ENCODE measurements around the gene NFIB.

The NFIB gene

DNA sequence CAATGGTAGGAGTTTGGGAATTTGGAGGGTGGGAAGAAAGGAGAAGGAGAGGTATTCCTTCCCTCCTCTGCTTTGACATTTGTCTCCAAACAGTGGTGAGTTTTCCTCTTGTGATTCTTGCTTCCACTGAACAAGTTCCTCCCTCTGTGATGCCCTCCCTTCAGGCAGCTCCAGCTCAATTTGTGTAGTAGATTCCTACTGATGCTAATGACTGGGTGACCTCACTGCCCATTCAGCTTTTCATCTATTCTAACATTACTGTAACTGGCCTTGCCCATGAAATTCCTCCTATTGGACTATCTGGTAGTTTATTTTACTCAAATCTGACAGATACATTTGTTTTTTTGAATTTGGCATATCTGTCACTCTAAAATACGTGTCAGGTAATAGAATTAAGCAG lies 121.4 kb downstream of the NFIB start:
- no peak for DNase-seq (ENCODE audit: low spot score)
- FAIRE-seq = no peak

DNA sequence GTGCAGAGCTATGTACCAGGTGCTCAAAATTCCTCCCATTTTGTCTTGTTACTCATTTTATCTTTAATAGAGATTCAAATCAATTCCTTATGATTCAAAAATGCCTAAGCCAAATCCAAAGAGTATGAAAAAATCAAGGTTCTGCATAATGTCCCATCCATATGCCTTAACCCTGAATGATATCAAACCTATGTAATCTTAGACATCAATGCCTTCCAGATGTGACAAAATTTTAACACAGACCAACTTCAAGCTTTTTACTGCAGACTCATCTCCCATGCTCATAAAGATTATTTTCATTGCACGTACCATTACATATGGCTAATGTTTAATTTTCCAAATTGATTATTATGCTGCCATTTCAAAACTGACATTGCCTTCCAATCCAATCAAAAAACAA lies 122.4 kb downstream of the NFIB start:
- DNase-seq (ENCODE audit: low spot score) (no peak), FAIRE-seq (no peak)

DNA sequence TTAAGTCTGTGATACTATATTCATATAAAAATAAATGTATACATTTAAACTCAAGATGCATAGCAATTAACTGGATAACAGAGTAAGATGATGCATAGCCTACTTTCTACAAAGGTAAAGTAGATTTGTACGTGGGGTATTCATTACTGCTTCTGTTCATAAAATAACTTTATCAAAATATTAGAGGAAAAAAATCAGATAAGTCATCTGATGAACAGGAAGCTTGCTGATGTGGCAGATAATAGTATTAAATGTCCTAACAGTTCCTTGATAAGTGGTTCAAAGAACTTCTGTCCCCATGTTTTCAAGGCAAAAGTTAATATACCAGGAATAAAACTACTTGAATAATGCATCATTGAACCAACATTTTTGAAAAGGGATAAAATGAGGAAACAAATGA lies 123.7 kb downstream of the NFIB start:
- no peak for FAIRE-seq
- no peak for DNase-seq (ENCODE audit: low spot score)

DNA sequence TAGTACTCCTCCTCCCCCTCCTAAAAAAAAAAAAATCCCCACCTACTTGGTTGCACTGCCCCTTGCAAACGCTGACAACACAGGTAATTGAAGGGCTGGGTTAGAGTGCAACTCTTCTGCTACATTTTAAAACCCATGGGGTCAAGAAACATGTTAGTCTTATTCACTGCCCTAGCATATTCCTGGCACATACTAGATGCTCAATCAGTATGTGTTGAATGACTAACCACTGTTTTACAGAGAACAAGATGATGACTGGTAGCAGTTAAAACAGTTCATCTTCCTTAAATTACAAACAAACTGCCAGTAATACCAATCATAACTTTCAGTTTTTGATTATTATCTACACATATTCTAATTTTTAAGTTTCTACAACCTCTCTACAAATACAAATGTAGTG lies 124.4 kb downstream of the NFIB start:
- FAIRE-seq (no peak), DNase-seq (ENCODE audit: low spot score) (no peak)

DNA sequence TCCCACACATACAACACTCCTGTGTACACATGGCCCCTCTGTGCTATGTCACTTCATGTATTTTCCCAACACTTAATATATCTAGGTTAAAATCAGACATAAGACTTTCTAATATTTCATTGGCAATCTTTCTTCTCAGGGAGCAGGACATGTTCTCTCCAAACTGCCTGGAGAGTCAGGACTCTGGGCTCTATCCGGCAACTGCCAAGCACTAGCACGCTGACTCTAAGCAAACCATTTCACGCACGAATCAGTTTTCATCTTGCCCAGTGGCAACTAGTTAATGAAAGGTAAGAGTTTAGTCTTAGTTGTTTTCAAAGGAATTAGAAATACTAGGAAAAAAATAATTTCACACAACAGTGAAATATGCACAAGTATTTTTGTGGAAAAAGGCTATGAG lies 124.8 kb downstream of the NFIB start:
- DNase-seq (ENCODE audit: low spot score) = no peak
- no peak for FAIRE-seq

DNA sequence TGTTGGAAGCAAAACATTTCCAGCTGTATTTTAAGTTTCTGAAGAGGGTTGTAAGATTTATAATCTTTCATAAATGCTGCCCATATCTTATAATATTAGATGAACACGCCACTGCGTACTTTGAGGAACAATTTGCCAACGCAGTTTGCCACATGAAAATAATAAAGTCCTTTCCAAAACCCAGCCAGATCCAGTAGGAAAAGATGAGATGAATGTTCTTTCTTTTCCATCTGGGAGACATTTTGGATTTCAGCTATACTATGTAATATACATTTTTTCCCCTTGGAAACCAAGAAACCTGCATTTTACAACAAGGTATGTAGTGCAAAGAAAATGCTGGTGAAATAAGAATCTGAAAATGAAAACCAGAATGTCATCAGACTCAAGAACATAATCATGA lies 125.4 kb downstream of the NFIB start:
- DNase-seq (ENCODE audit: low spot score) (no peak), FAIRE-seq (no peak)

DNA sequence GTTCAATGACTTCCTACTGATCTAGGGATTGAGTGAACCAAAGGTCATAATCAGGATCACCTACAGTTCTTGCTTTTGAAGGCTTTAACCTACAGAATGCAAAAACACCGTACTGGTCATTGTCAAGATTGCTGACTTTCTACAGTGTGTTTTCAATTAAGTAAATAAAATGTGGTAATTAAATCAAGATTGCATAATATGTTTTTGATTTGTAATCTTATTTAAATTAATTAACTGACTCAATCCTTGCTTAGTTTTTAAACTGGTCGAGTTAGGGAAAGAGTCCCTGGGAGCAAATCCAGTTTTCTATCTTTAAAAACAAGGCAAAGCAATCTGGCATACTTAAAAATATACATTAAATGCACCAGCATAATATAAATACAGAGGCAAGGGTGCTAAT lies 125.9 kb downstream of the NFIB start:
- FAIRE-seq (no peak), DNase-seq (ENCODE audit: low spot score) (no peak)

DNA sequence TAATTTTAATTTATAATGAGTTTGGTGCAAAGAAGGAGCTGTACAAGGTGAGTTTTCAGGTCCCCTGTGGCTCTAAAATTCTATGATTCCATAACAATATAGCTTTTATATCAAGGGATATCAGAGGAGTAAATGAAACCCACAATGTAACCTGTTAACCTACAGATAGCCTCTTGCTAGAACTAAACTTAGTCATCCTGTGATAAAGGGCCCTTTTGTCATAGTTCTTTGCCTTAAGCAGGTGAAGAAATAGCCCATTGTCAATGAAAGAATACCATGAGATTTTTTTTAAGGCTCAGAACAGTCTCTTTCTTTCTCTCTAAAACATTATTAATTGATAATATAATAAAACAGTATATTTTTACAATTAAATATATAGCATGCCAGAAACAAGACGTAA lies 127.8 kb downstream of the NFIB start:
- no peak for DNase-seq (ENCODE audit: low spot score)

DNA sequence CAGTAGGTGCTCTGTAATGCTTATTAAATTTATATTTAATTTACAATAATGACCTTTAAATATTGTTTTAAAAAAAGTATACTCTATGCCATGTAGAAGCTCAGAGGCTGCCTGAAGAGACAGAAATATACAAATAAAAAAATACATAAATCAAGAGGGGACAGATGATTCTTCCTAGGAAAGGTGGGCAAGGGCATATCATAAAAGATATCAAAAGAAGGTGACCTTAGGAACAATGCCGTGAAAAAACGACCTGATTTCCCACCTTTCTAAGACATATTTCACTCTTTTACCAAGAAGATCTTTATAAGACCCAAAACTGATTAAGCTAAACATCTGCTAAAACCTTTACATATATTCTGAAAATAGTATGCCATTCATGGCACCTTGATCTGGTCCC lies 128.9 kb downstream of the NFIB start:
- FAIRE-seq = no peak
- no peak for DNase-seq (ENCODE audit: low spot score)

More for the DNA sequence above, 127.8 kb downstream of the NFIB start:
- no peak for FAIRE-seq

DNA sequence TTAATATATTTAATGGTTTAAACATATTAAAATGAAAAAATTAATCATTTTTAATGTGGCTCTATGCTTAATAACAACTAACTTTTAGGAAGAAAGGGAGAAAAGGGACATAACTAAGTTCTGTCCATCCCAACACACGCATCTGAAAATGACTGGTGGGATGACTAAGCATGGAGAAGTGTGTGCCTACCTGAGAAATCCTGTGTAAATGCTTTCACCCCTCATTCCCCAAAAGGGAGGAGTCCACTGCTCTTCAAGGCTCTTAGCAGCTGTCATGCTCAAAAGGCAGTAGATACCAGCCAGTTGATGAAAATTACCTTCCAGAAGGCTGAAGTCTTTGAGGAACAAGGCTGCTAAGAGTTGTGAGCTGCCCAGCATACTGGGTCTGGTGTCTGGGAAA lies 130.9 kb downstream of the NFIB start:
- DNase-seq (ENCODE audit: low spot score) (no peak), FAIRE-seq (no peak)

DNA sequence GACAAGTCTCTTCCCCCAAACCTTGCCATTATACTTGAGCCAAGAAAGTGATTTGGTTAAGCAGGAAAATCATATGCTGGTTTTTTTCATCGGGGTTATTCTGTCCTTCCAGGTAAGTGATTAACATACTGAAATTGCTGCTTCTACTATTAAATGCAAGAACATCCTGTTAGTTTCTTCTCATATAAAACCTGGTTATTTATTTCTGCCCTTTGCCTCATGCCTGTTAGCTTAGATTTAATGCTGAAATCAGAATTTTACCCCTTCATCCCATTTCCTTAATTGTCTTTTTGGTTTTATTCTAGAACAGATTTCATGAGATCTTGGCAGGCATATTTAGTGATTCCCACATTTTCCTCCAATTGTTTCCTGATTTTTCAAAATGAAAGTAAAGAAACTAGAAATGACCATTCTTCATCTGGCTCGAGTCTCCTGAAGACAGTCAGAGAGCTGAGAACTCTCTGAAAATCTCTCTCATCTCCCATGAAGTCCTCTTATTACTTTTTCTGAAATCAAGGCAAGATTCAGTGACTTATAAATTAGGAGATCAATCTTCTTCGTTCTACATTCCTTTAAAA lies 132.9 kb downstream of the NFIB start:
- FAIRE-seq = no peak

DNA sequence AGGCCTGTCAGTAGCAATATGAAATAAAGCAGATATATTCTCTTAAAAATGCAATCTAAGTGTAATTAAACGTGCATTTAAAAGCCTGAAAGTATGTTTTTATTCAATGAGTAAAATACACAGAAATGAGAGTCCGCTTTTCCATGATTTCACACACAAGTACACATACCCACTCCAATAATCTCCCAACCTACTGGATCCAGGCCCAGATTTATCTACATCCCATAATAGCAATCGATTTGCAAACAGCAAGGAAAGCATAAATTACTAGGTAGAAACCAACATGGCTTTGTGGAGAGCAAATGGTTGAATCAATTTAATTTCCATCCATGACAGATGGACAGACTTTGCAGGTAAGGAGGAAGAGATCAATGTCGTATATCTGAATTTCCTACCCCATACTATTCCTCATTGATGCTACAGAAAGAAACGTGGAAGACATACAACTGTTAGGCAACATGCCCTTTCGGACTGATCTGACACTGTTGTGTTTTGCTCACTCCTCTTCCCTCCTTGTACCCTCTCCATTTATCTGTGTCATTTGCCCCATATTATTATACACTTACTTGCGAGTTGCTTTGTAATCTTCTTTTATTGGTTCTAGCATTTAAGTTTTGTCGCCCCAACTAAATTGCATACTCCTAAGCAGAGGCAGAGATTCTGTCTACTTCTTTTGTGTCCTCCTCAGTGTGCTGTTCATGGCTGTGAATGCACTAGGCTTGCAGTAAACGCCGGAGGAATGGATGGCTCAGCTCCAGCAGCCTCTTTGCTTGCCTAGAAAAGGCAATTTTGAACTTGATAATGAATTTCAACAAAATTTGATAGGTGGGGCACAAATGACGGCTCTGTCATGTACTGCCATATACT lies 133.6 kb downstream of the NFIB start:
- no peak for DNase-seq (ENCODE audit: low spot score)
- FAIRE-seq = no peak

More for the DNA sequence above, 132.9 kb downstream of the NFIB start:
- DNase-seq (ENCODE audit: low spot score) = no peak

DNA sequence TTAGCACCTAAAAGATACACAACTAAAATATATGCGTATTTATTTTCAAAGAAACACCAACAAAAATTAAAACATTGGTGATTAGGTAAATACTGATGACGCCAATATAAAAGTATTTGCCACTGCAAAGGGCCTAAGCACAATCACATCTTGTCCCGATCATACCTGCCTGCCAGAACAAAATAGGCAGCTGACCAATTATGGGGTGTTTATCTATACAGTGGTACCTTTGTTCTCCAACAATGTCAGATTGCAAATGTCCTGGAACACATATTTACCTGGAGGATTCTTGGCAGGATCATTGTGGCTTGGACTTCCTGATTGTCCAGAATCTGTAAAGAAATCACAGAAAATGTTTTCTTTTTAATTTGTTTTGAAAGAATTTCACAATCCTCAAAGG lies 134.5 kb downstream of the NFIB start:
- no peak for FAIRE-seq

DNA sequence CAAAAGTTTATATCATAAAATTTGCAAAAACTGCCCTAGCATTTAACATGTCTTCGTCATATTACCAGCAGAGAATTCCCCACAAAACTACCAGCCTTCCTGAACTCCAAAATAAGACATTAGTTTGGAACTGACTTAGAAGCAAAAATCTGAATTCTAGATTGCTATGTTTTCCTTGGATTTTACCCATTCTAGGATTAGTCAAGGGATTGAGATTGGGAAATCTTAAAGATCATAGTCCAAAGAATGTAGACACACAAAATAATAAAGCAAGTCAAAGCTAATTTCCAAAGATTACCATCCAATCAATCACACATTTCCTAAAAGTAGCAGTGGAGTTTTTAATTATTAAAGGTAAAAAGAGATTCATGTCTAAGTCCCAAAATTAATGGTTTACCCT lies 138.2 kb downstream of the NFIB start:
- no peak for FAIRE-seq
- no peak for DNase-seq (ENCODE audit: low spot score)

More for the DNA sequence above, 134.5 kb downstream of the NFIB start:
- peak; percentile 20 for DNase-seq (ENCODE audit: low spot score)

DNA sequence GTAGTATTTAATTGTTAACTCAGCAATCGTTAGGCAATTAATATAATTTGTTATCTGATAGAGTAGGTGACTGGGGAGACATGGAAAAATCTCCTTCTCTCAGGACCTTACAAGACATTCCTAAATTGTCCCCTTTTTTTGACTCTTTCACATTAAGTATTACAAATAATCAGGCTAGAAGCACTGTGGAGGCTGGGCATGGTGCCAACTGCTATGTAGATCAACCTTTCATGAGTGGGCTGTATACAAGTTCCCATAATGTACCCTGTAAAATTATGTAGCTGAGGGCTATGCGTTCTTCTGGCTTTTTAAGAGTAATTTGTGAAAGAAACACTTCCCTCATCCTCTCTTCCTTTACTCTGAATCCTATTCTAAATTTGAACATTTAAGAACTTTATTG lies 140.2 kb downstream of the NFIB start:
- no peak for FAIRE-seq

DNA sequence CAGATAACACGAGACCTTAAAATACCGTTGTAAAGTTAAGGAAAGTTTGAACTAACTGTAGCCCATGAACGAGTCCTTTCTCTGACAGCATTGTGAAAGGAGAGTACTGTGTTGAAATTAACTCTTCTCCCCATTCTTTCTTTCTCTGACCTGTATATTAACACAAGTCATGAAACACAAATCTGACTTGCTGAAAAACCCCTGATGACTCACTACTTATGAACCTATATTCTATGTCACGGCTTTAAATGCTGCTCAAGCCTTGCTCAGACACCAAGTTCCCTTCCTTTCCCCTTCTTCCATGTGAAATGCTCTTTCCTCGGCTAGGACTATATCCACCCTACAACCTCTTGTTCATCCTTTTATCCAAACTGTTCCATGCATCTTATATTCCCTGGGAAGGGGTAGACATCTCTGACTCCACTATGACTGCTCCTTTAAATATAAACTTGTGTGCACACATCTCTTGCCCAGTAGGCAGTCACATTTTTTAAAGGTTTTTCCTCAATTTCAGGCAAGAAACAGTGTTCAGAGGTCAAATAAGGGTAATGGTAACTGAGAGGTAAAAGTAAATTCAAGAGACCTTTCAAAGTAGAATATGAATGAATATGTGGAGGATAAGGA lies 142.9 kb downstream of the NFIB start:
- no peak for FAIRE-seq

More for the DNA sequence above, 140.2 kb downstream of the NFIB start:
- no peak for DNase-seq (ENCODE audit: low spot score)

DNA sequence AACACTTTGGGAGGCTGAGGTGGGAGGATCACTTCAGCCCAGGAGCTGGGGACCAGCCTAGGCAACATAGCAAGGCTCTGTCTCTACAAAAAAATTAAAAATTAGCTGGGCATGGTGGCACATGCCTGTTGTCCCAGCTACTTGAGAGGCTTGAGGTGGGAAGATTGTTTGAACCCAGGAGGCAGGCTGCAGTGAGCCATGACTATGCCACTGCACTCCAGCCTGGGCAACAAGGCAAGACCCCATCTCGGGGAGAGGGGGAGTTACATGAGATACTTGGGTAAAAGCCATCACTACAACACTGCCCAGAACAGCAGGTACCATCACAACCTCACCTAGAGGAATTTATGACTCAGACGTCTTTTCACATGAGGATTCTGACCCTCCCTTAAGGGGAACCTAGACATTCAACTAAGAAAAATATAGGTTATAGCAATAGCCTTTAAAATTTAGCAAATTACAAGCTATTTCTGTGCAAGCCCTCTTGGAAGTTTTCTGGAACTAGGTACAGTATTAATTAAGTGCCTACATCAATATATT lies 143.5 kb downstream of the NFIB start:
- DNase-seq (ENCODE audit: low spot score) = no peak
- no peak for FAIRE-seq

More for the DNA sequence above, 142.9 kb downstream of the NFIB start:
- DNase-seq (ENCODE audit: low spot score) = no peak

DNA sequence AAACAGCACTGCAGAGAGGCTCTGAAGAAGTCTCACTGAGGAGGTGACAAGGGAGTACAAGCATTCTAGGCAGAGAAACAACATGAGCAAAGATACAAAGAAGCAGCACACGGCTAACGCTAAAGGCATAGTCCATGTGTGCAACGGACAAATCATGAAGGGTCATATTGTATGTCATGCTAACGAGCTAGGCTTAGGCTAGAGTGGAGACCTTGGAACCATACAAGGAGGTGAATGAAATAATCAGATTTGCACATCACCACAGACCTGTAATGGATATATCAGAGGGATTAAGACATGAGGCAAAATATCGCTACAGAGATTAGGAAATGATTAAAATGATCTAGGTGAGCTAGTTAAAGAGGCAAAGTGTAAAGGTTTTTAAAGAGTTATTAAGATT lies 145.6 kb downstream of the NFIB start:
- FAIRE-seq (no peak), DNase-seq (ENCODE audit: low spot score) (no peak)

DNA sequence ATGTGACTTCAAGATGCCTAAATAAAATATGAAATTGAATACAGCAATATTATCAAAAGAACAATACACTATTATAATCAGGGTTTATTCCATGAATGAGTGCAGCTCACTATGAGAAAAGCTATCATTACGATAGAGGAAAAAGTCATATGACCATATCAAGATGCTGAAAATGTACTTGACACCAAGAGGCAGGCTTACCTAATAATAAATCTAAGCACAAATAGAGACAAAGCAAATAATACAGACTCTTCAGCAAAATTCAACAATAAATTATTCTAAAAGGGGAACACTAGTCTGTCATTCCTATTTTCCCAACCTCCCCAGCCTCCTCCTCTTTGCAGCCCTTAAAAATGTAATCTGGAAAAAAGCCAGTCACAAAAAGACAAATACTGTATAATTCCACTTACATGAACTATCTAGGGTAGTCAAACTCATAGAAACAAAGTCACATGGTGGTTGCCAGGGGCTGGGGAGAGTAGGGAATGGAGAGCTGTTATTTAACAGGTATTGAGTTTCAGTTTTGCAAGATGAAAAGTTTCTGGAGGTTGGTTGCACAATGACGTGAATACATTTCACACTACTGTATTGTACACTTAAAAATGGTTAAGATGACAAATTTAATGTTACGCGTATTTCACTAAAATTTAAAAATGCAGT lies 148.4 kb downstream of the NFIB start:
- FAIRE-seq (no peak), DNase-seq (ENCODE audit: low spot score) (no peak)

DNA sequence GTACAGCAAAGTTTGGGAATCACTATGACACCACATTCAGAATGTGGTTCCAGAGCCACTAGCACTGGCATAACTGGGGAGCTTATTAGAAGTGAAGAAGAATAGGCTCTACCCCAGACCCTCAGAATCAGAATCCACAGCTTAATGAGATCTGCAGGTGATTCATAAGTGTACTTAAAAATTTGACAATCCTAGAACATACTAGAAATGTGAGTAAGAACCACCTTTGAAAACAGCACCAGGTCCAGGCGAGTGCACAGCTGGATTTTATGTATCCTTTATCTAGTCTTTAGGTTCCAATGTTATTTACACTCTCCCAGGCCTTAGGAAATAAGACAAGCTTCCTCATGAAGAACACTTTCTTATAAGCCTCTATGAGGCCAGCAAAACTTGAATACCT lies 149.0 kb downstream of the NFIB start:
- FAIRE-seq (no peak), DNase-seq (ENCODE audit: low spot score) (no peak)

DNA sequence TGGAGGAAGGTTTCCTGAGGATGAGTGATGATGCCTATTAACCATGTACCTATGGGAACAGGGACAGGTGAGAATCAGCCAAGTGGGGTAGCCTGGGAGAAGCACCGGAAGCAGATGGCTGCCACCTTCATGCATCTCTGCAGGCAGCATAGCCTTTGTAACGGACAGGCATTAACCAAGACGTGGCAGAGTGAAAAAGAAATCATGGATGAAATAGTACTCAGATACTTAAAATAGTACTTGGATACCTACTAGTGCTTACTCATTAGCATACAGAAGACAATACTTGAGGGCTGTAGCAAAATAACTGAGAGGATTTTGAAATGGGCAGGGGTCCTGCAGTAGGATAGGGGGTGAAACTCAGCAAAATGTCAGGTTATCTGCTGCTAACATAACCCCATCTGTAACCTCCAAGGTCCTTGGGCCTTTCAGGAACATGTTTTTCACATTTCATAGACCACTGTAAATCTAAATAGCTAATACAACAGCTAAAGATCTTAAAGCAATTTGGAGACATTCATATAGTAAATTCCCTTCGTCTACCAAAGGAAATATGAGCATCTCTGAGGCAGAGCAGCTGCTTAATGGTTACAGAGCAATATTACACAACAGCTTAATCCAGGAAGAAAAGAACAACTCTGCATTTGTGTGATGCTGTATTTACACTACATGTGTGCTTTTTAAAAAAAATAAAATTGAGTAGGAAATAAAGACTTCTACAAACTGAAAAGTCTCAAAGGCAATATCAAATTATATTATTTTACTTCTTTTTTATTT lies 154.3 kb downstream of the NFIB start:
- no peak for FAIRE-seq
- DNase-seq (ENCODE audit: low spot score) = no peak

Data from urothelium cell line (cell line).